K562 (cell line): ENCODE results near the gene ELF5. TPM values are rescaled to one million over a fixed set of nuclear protein-coding genes. Genes with fewer than 3 reads are reported as not detected.

Experiments
- ATAC-seq: fragments of 200-7000 bp; cut with Tn5 transposase; 3 replicates; pipeline ENCODE4 v1.9.1; 2020; ENCODE audit warnings: moderate library complexity
- BruUV-seq: library from RNA; stranded (reverse); fragments of 400-500 nt; replicated peaks from 2 replicates; lab custom pipeline; 2021; lab: Mats Ljungman, UMichigan
- CTCF ChIA-PET: fragments of 300-600 bp; formaldehyde crosslinking; extraction: SDS; loops from one replicate; lab custom pipeline; 2021; ENCODE audit warnings: low intra/inter-chr PET ratio; lab: Yijun Ruan, JAX
- POLR2A ChIA-PET: fragments of 300-600, 350-650 bp; sonication (Branson Sonifier 250); formaldehyde crosslinking; extraction: SDS; loops from one replicate; lab custom pipeline; 2021; ENCODE audit warnings: antibody characterized with exemption, inconsistent platforms; lab: Yijun Ruan, JAX
- DNase-seq, 4 experiments: peaks; one replicate each; pipeline versions ENCODE4 v3.0.0 to v3.0.0-alpha.2; 2011 to 2018; ENCODE audit warnings: low spot score in 3 of 4, mixed read lengths in 3 of 4; ENCODE audit errors: extremely low read depth in 1 of 4
- FAIRE-seq: peaks from 2 replicates; lab custom pipeline; 2011; peaks lifted over from hg19 to GRCh38; lab: Jason Lieb, UNC
- H2AFZ ChIP-seq: 2 replicates; pipeline ENCODE4 v1.6.0; 2011; ENCODE audit warnings: low read depth, low read length, control low read depth, inconsistent platforms
- H3K27ac ChIP-seq: fragments of 200-600 bp; 3 replicates; pipeline ENCODE4 v1.8.0; 2011; ENCODE audit warnings: low read depth, mild to moderate bottlenecking, control low read depth, inconsistent platforms, low read length, moderate library complexity, mixed read lengths; ENCODE audit errors: extremely low read depth
- H3K27me3 ChIP-seq, 2 experiments: fragments of 300-600 bp in 1 of 2; 2 replicates in 1 of 2; 3 replicates in 1 of 2; pipeline versions ENCODE4 v1.6.0 to v1.8.0; 2011; ENCODE audit warnings: inconsistent platforms in 2 of 2, low read length in 2 of 2, mild to moderate bottlenecking in 1 of 2, mixed read lengths in 1 of 2, moderate library complexity in 1 of 2; ENCODE audit not compliant: control insufficient read depth in 2 of 2, insufficient read depth in 2 of 2
- H3K36me3 ChIP-seq: fragments of 300-600 bp; 3 replicates; pipeline ENCODE4 v1.8.0; 2011; ENCODE audit warnings: mild to moderate bottlenecking, low read length, inconsistent platforms; ENCODE audit not compliant: control insufficient read depth, insufficient read depth
- H3K4me1 ChIP-seq, 2 experiments: fragments of 200-600 bp in 1 of 2; replicated peaks in 1 of 2; 2 replicates in 1 of 2; 3 replicates in 1 of 2; pipeline versions ENCODE4 v1.5.1 to v1.8.0; 2011; ENCODE audit warnings: inconsistent platforms in 2 of 2, low read length in 2 of 2, mild to moderate bottlenecking in 1 of 2, mixed read lengths in 1 of 2, moderate library complexity in 1 of 2; ENCODE audit not compliant: control insufficient read depth in 2 of 2, insufficient read depth in 2 of 2
- H3K4me2 ChIP-seq: 2 replicates; pipeline ENCODE4 v1.6.1; 2011; ENCODE audit warnings: low read length, control low read depth, inconsistent platforms, mixed read lengths; ENCODE audit not compliant: insufficient read depth
- H3K4me3 ChIP-seq: fragments of 200-600 bp; sonication (generic), shearing (Covaris generic); 2 replicates; pipeline ENCODE4 v1.5.1; 2016; ENCODE audit warnings: control low read depth, inconsistent platforms
- H3K79me2 ChIP-seq: fragments of 200-600 bp; 3 replicates; pipeline ENCODE4 v1.8.0; 2011; ENCODE audit warnings: low read length, inconsistent platforms; ENCODE audit not compliant: control insufficient read depth, insufficient read depth
- H3K9ac ChIP-seq, 2 experiments: 2 replicates each; pipeline versions ENCODE4 v1.6.0 to v1.6.1; 2011; ENCODE audit warnings: low read depth in 2 of 2, low read length in 2 of 2, control low read depth in 1 of 2, inconsistent platforms in 1 of 2, mild to moderate bottlenecking in 1 of 2, mixed read lengths in 1 of 2; ENCODE audit not compliant: insufficient read depth in 1 of 2
- H3K9me1 ChIP-seq: one replicate; pipeline ENCODE4 v1.6.0; 2011; ENCODE audit warnings: inconsistent platforms, mild to moderate bottlenecking, low read length, moderate library complexity; ENCODE audit not compliant: control insufficient read depth, insufficient read depth
- H3K9me3 ChIP-seq: replicated peaks from 2 replicates; pipeline ENCODE4 v1.5.1; 2011; ENCODE audit warnings: low read depth, low read length, inconsistent platforms; ENCODE audit not compliant: control insufficient read depth, insufficient read depth
- H4K20me1 ChIP-seq: replicated peaks from 2 replicates; pipeline ENCODE4 v1.6.1; 2011; ENCODE audit warnings: low read length, inconsistent platforms, mixed read lengths; ENCODE audit not compliant: control insufficient read depth, insufficient read depth
- CC2D1A ChIP-seq: fragments of 450-650 bp; IDR thresholded peaks from 2 replicates; pipeline ENCODE4 v1.6.1; 2017; ENCODE audit warnings: mild to moderate bottlenecking
- KDM1A ChIP-seq, 2 experiments: fragments of 450-650 bp; IDR thresholded peaks; 2 replicates each; pipeline ENCODE4 v1.6.1; 2016; ENCODE audit warnings: mild to moderate bottlenecking in 2 of 2
- NFYB ChIP-seq: IDR thresholded peaks from 2 replicates; pipeline ENCODE4 v1.6.1; 2011; ENCODE audit warnings: mild to moderate bottlenecking, moderate library complexity; ENCODE audit not compliant: insufficient read length; ENCODE audit errors: extremely low read depth
- NR4A1 ChIP-seq, 2 experiments: fragments of 250-450 bp in 1 of 2; fragments of 450-650 bp in 1 of 2; sonication (Bioruptor Pico) in 1 of 2; IDR thresholded peaks; 2 replicates each; pipeline versions ENCODE4 v1.4.0 to v1.6.1; 2016 to 2020; ENCODE audit warnings: mild to moderate bottlenecking in 2 of 2, missing compliant biosample characterization in 1 of 2, missing genetic modification characterization in 1 of 2, moderate library complexity in 1 of 2
- SNIP1 ChIP-seq: fragments of 450-650 bp; IDR thresholded peaks from 2 replicates; pipeline ENCODE4 v1.7.1; 2017; ENCODE audit warnings: low read depth, mild to moderate bottlenecking
- TCFL5 ChIP-seq: fragments of 250-450 bp; sonication (Bioruptor Pico); conservative IDR thresholded peaks from 2 replicates; pipeline ENCODE4 v1.6.1; 2021; ENCODE audit warnings: mild to moderate bottlenecking, moderate library complexity, matching md5 sums
- ZFP36 ChIP-seq: fragments of 150-350 bp; IDR thresholded peaks from 2 replicates; pipeline ENCODE4 v1.6.1; 2018; ENCODE audit warnings: low read length, low read depth; ENCODE audit not compliant: partially characterized antibody
- ZNF143 ChIP-seq: sonication (generic); formaldehyde crosslinking; IDR thresholded peaks from 2 replicates; pipeline ENCODE4 v1.9.0; 2022; ENCODE audit warnings: mild to moderate bottlenecking, missing genetic modification reagents
- ZNF217 ChIP-seq: sonication (generic); formaldehyde crosslinking; IDR thresholded peaks from 2 replicates; pipeline ENCODE4 v1.8.0; 2022; ENCODE audit warnings: mild to moderate bottlenecking, missing genetic modification reagents
- ZSCAN29 ChIP-seq: fragments of 450-650 bp; IDR thresholded peaks from 2 replicates; pipeline ENCODE4 v1.6.1; 2017
- WGBS: fragments of 100-300 bp; shearing (Covaris generic); methylation state at CpG from one replicate; pipeline ENCODE4 v1.1.6; 2016; ENCODE audit warnings: low coverage, mixed read lengths; ENCODE audit not compliant: insufficient coverage; ENCODE audit errors: missing lambda C conversion rate; 5-methylcytosine and 5-hydroxymethylcytosine counted together
- in situ Hi-C: fragments of 300-500 bp; cut with MboI; formaldehyde crosslinking; loops from 4 replicates; pipeline ENCODE4 v1.15.0; 2018; ENCODE audit warnings: inconsistent platforms, mixed read lengths
- intact Hi-C: fragments of 100-400 bp; cut with micrococcal nuclease; formaldehyde crosslinking; loops from 2 replicates; pipeline ENCODE4 v1.14.2; 2022
- polyA plus RNA-seq, 8 experiments: library from polyadenylated mRNA; depleted of rRNA in 4 of 8; stranded (reverse) in 5 of 8; unstranded in 3 of 8; fragments of >200 nt; fragmentation: Nextera tagmentation in 2 of 8; fragmentation: Illumina TruSeq in 1 of 8; extraction: Ambion mirVana in 2 of 8; extraction: Trizol in 1 of 8; gene quantifications; 2 replicates each; pipeline versions ENCODE4 v1.2.1 to v1.2.3, GENCODE V29; 2011 to 2014; ENCODE audit warnings: inconsistent platforms in 1 of 8, missing spikeins in 1 of 8
- total RNA-seq, 7 experiments: library from RNA; depleted of rRNA in 6 of 7; stranded (reverse); fragments of >200 nt in 6 of 7; fragmentation: Illumina TruSeq in 2 of 7; extraction: Trizol in 2 of 7; gene quantifications; 2 replicates each; pipeline versions ENCODE4 v1.2.1 to v1.2.3, GENCODE V29; 2011 to 2021; ENCODE audit warnings: low replicate concordance in 1 of 7
- TF ChIP-seq, protein P1 (sequence below): sonication (generic); formaldehyde crosslinking; IDR thresholded peaks from 2 replicates; pipeline ENCODE4 v1.8.0; 2022; ENCODE audit warnings: mild to moderate bottlenecking, missing genetic modification reagents
- TF ChIP-seq, protein P2 (sequence below): fragments of 250-450 bp; sonication (Bioruptor Pico); IDR thresholded peaks from 2 replicates; pipeline ENCODE4 v1.4.0; 2020; ENCODE audit warnings: mild to moderate bottlenecking, moderate library complexity
- TF ChIP-seq, protein P3 (sequence below): fragments of 200-800 bp; sonication (Bioruptor generic); IDR thresholded peaks from 2 replicates; pipeline ENCODE4 v1.6.1; 2017; ENCODE audit warnings: missing genetic modification characterization, missing compliant biosample characterization

The ELF5 gene
- total and polyA plus RNA-seq, 9 of the 15 experiments (the other 6 are each of a cell fraction or from before 2014, with no cell fraction given) = not detected

DNA sequence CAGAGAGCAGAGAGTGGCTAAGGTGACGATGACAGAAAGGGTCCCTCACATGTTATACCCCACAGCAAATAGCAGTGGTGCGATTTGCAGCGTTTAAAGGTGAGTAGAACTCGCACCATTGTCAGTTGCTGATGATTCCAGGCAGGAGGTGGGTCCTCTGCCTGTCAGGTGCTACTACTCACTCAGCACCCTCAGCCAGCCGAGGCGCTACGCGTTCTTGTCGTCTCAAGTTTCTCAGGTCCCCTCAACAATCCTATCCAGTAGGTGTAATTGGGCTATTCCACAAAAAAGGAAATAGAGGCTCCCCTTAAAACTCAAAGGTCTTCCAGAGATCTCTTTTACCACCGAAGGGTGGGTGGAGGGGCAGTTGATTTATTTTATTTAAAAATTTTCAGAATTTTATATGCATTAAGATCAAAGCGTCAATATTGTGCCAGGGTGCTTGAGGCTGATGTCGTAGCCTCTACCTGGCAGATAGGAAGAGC, 18.3 kb downstream of the ELF5 start (continued):
- TF ChIP-seq NR4A1 (CRISPR knock-in tag; IDR thresholded peaks at IDR 0.05) = no peak
- TF ChIP-seq NR4A1 (tag; IDR thresholded peaks at IDR 0.05) = no peak
- no peak for TF ChIP-seq ZSCAN29
- TF ChIP-seq, protein P1, sequence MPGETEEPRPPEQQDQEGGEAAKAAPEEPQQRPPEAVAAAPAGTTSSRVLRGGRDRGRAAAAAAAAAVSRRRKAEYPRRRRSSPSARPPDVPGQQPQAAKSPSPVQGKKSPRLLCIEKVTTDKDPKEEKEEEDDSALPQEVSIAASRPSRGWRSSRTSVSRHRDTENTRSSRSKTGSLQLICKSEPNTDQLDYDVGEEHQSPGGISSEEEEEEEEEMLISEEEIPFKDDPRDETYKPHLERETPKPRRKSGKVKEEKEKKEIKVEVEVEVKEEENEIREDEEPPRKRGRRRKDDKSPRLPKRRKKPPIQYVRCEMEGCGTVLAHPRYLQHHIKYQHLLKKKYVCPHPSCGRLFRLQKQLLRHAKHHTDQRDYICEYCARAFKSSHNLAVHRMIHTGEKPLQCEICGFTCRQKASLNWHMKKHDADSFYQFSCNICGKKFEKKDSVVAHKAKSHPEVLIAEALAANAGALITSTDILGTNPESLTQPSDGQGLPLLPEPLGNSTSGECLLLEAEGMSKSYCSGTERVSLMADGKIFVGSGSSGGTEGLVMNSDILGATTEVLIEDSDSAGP (CRISPR knock-in tag) = no peak

DNA sequence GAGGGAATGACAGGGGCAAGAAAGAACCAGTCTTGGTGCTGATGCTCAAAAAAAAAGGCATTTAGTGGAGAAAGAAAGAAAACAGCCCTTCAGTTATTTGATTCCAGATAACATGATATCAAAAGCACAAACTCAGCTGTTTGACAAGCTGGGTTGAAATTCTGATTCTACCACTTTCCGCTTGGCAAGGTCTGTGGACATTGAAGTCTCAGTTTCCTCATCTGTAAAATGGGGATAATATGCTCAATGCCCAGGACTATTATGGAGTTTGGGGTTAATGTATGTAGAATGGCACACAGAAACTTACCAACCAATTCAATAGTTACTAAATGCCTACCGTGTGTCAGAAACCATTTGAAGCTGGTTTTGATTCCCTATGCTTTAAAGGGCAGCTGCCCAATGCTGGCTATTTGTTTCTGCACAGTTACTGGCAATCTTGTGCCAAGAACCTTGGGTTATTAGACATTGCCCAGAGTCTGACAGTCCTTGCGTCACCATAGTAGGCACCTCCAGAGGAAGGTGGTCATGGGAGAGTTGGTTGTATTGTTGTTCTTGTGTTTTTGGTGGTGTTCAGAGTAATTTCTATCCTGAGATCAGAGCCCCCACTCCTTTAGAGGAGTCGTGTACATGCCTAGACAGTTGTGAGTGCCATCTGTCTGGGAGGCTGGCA, 19.5 kb downstream of the ELF5 start:
- DNase-seq (no peak), FAIRE-seq (no peak), ATAC-seq (no peak)
- H3K4me1 ChIP-seq = peaks cover 0 to 4% of the 10 kb centered on the region in 2 experiments; a peak in 2 of 5 replicates
- H3K9ac ChIP-seq = no peak overlapping the region
- H3K27me3 ChIP-seq = peaks cover 7 to 39% of the 10 kb centered on the region in 2 experiments; a peak in 4 of 5 replicates
- H3K9me3 ChIP-seq = no peaks in the 10 kb centered on the region
- ChIA-PET POLR2A (no interaction called here), CTCF (interaction anchor here (2.7 kb wide), 1 partner anchor 128 kb away, joined by 14 read pairs; no protein-coding TSS in a partner anchor)
- H3K27ac ChIP-seq = no peak overlapping the region
- H2AFZ ChIP-seq = no peak overlapping the region
- no peaks in the 10 kb centered on the region for H3K9me1 ChIP-seq
- no peaks in the 10 kb centered on the region for H3K36me3 ChIP-seq
- H3K79me2 ChIP-seq = no peaks in the 10 kb centered on the region
- H3K4me3 ChIP-seq = no peak overlapping the region
- BruUV-seq = no TSS peak
- WGBS = 10% methylated on average over 4 of the region's 4 CpGs
- H4K20me1 ChIP-seq = 0 out of 2 replicates have a peak, but pooled peaks cover 4% of the 10 kb centered on the region
- no peak overlapping the region for H3K4me2 ChIP-seq
- in situ Hi-C loops = loop anchor here (25.0 kb wide), 1 partner anchor 682 kb away; no protein-coding TSS in a partner anchor
- intact Hi-C loops = loop anchor here (1.0 to 10.0 kb wide), 3 partner anchors 128 to 499 kb away; partner anchors contain the start of gene ABTB2
- TF ChIP-seq ZNF217 (no peak), CC2D1A (no peak), TCFL5 (CRISPR knock-in tag) (no peak), KDM1A (IDR thresholded peaks at IDR 0.05) (0 out of 4 replicates have a peak, but pooled peaks of 1 of the 2 experiments have one; percentile 16), ZNF143 (CRISPR knock-in tag) (no peak), SNIP1 (no peak), ZFP36 (no peak), NFYB (no peak)
- TF ChIP-seq, protein P2, sequence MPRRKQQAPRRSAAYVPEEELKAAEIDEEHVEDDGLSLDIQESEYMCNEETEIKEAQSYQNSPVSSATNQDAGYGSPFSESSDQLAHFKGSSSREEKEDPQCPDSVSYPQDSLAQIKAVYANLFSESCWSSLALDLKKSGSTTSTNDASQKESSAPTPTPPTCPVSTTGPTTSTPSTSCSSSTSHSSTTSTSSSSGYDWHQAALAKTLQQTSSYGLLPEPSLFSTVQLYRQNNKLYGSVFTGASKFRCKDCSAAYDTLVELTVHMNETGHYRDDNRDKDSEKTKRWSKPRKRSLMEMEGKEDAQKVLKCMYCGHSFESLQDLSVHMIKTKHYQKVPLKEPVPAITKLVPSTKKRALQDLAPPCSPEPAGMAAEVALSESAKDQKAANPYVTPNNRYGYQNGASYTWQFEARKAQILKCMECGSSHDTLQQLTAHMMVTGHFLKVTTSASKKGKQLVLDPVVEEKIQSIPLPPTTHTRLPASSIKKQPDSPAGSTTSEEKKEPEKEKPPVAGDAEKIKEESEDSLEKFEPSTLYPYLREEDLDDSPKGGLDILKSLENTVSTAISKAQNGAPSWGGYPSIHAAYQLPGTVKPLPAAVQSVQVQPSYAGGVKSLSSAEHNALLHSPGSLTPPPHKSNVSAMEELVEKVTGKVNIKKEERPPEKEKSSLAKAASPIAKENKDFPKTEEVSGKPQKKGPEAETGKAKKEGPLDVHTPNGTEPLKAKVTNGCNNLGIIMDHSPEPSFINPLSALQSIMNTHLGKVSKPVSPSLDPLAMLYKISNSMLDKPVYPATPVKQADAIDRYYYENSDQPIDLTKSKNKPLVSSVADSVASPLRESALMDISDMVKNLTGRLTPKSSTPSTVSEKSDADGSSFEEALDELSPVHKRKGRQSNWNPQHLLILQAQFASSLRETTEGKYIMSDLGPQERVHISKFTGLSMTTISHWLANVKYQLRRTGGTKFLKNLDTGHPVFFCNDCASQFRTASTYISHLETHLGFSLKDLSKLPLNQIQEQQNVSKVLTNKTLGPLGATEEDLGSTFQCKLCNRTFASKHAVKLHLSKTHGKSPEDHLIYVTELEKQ (CRISPR knock-in tag) = no peak
- TF ChIP-seq, protein P3, sequence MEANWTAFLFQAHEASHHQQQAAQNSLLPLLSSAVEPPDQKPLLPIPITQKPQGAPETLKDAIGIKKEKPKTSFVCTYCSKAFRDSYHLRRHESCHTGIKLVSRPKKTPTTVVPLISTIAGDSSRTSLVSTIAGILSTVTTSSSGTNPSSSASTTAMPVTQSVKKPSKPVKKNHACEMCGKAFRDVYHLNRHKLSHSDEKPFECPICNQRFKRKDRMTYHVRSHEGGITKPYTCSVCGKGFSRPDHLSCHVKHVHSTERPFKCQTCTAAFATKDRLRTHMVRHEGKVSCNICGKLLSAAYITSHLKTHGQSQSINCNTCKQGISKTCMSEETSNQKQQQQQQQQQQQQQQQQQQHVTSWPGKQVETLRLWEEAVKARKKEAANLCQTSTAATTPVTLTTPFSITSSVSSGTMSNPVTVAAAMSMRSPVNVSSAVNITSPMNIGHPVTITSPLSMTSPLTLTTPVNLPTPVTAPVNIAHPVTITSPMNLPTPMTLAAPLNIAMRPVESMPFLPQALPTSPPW (CRISPR knock-in tag) = no peak
